Measurements from ENCODE around the gene TTF1. TPM values are rescaled to one million over a fixed set of nuclear protein-coding genes. Genes with fewer than 3 reads are reported as not detected.

TTF1 gene, protein sequence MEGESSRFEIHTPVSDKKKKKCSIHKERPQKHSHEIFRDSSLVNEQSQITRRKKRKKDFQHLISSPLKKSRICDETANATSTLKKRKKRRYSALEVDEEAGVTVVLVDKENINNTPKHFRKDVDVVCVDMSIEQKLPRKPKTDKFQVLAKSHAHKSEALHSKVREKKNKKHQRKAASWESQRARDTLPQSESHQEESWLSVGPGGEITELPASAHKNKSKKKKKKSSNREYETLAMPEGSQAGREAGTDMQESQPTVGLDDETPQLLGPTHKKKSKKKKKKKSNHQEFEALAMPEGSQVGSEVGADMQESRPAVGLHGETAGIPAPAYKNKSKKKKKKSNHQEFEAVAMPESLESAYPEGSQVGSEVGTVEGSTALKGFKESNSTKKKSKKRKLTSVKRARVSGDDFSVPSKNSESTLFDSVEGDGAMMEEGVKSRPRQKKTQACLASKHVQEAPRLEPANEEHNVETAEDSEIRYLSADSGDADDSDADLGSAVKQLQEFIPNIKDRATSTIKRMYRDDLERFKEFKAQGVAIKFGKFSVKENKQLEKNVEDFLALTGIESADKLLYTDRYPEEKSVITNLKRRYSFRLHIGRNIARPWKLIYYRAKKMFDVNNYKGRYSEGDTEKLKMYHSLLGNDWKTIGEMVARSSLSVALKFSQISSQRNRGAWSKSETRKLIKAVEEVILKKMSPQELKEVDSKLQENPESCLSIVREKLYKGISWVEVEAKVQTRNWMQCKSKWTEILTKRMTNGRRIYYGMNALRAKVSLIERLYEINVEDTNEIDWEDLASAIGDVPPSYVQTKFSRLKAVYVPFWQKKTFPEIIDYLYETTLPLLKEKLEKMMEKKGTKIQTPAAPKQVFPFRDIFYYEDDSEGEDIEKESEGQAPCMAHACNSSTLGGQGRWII
- 5.0 and 7.4 TPM in 2 replicates for total RNA-seq

DNA sequence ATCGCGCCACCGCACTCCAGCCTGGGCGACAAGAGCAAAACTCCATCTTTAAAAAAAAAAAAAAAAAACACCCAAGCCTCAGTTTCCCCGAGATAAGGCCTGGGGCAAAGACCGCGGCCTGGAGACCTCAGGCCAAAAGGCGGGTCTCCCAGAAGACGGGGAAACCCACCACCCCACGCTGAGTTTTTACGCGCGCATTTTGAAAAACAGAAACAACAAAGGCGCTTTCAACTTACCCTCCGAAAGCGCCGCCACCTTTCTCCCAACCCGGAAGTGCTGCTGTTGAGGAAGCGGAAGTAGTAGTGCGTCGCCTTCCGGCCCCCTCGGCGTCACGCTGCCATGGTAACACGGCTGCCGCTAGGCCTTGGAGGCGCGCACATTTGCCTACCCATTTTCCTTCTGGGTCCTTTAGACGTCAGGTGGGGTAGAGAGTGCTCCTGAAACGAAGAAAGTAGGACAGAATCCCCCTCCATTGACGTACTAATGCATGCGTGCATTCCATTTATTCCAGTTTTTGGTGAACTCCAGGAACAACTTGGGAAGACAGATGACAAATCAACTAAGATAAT, at the start of gene TTF1:
Gene TTF1 (minus strand): TSS at position 287 of the 569 bp plus-strand sequence. CDS start 4,019 bp downstream, outside the sequence.

DNA sequence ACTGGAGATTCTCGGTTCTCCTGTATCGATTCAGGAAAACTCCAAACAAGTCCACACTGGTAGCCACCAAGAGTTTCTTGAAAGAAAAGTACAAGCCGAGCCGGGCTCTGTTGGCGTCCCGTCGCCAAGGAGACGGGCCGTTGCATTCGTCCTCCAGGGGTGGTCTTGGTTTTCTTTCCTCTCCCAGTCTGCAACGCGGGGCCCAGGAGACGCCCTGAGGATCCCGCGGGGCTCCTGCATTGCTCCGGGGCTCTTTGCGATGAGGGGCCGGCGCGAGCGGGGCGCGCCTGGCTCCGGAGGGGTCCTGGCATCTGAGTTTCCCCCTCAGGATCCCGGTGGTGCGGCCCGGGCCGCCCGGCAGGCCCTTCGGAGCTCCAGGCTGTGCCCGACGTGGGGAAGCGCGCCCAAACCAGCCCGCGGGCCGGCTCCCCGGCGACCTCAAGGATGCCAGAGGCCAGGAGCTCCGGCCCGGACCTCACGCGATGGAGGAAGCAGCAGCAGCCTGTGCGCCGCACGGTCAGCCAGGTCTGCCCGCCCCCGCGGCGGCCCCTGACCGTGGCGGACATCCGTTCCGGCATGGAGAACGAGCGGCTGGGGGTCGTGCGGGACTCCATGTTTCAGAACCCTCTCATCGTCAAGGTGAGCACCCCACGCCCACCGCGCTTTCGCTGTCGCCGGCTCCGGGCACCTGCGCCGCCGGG, 3.3 kb upstream of the TTF1 start, which contains the start of gene CFAP77:
Gene CFAP77 (plus strand): TSS at position 384 of the 701 bp plus-strand sequence. CDS start 61 bp downstream, at position 445.

DNA sequence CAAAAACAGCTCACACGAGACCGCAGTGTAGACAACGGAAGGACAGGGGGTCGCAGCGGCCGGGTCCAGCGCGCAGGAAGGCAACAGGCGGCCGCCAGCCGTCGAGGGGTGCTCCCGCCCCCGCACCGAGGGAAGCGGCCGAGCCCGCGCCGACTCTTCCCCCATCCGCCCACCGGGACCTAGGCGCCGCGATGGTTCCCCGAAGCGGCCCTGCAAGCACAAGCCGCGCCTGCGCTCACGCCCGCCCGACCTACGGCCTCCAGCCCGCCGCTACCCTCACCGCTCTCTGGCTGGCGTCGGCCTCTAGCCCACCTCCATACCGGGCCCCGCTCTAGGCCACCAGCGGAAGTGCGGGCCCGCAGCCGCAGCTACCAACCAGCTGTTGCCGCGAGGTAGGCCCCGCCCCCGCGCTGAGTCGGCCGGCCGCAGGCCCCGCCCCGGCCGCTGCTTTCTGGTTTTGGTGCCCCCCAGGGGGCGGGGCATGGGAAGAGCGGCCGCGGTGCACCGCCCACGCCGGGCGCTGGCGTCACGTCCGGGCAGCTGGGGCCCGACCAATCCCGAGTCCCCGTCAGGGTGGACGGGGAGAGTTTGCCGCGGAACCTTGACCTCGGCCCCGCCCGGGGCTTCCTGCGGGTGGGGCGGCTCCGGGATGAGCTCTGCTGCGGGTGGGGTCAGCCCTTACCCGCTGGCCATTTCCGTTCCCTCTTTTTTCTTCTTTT, 51.8 kb downstream of the TTF1 start, which contains the start of gene SETX:
Gene SETX (minus strand): TSS at position 350 of the 719 bp plus-strand sequence. CDS start 5,558 bp downstream, outside the sequence.

Other genes starting within 250 kb of the TTF1 start
- gene NTNG2, start 244.8 kb downstream of the TTF1 start, total RNA-seq = 1.6 and 2.1 TPM in 2 replicates
- 33.5 and 36.9 TPM in 2 replicates for gene SETX, start 51.9 kb downstream of the TTF1 start, total RNA-seq
- gene CFAP77, start 3.4 kb upstream of the TTF1 start, total RNA-seq = 0.25 TPM in 1 of 2 replicates, not detected in the other
- not detected in 2 replicates for gene BARHL1, start 175.8 kb upstream of the TTF1 start, total RNA-seq